ENCODE results near the gene LILRB1. TPM values are rescaled to one million over a fixed set of nuclear protein-coding genes. Genes with fewer than 3 reads are reported as not detected.

The LILRB1 gene
- polyA plus RNA-seq, 1 experiment: not detected

- no peaks in the 10 kb centered on the region for H3K27me3 ChIP-seq (ENCODE audit: control insufficient read depth, insufficient read depth, low read length)
- no peaks in the 10 kb centered on the region for H3K36me3 ChIP-seq (ENCODE audit: control insufficient read depth, insufficient read depth, low read length)
- CTCF ChIA-PET: no interaction called here
- no peak for DNase-seq (ENCODE audit: low read depth)
- POLR2A ChIA-PET: no interaction called here
- no peak within 1 kb of the TSS for H3K4me3 ChIP-seq (ENCODE audit: low read depth, low read length)
- TF ChIP-seq, protein P1, sequence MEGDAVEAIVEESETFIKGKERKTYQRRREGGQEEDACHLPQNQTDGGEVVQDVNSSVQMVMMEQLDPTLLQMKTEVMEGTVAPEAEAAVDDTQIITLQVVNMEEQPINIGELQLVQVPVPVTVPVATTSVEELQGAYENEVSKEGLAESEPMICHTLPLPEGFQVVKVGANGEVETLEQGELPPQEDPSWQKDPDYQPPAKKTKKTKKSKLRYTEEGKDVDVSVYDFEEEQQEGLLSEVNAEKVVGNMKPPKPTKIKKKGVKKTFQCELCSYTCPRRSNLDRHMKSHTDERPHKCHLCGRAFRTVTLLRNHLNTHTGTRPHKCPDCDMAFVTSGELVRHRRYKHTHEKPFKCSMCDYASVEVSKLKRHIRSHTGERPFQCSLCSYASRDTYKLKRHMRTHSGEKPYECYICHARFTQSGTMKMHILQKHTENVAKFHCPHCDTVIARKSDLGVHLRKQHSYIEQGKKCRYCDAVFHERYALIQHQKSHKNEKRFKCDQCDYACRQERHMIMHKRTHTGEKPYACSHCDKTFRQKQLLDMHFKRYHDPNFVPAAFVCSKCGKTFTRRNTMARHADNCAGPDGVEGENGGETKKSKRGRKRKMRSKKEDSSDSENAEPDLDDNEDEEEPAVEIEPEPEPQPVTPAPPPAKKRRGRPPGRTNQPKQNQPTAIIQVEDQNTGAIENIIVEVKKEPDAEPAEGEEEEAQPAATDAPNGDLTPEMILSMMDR (IDR thresholded peaks at IDR 0.05; ENCODE audit: insufficient read depth, low read depth, low read length): no peak
These were observed 32.4 kb downstream of the LILRB1 start, which contains the start of gene LILRB4 for GRCh38 chr19:54662730-54663129. TSS of gene LILRB4 (plus strand) at chr19:54662985. CDS start at chr19:54663034, 49 bp downstream.

DNA sequence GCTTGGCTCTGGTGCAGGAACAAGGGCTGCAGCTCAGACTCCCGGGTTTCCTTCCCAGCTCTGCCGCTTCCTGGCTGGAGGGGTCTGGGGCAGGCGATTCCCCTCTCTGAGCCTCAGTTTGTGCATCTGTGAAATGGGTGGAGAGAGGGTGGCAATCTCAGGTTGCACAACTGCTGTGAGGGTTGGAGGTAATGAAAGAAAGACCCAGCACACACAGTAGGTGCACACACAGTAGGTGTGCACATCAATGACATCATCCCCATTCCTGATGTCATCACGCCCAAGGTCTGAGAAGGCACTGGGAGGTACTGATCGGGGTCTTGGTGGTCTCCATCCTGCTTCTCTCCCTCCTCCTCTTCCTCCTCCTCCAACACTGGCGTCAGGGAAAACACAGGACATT, 35.2 kb downstream of the LILRB1 start:
- Histone ChIP-seq H3K4me3 (ENCODE audit: low read depth, low read length) (no peak overlapping the region), H3K36me3 (ENCODE audit: control insufficient read depth, insufficient read depth, low read length) (no peaks in the 10 kb centered on the region), H3K27me3 (ENCODE audit: control insufficient read depth, insufficient read depth, low read length) (no peaks in the 10 kb centered on the region)
- TF ChIP-seq, protein P1 (IDR thresholded peaks at IDR 0.05; ENCODE audit: insufficient read depth, low read depth, low read length): no peak
- CTCF ChIA-PET: no interaction called here
- POLR2A ChIA-PET: no interaction called here
- DNase-seq (ENCODE audit: low read depth): no peak

DNA sequence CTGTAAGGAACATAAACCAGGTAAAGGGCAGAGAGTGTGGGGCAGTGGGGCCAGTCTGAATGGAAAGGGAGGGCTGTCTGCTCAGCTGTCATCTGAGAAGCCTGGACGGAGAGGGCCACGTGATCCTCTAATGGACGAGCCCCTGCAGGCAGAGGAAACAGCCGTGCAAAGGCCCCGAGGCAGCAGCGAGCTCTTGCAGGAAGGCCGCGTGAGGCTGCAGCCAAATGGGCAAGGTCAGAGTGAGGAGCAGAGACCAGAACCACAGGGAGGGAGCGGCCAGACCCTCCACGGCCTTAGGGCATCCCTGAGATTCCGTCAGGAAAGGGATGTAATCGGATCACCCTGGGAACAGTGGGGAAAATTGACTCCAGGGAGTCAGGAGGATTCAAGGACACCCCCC, 36.9 kb downstream of the LILRB1 start:
- ChIA-PET POLR2A (no interaction called here), CTCF (no interaction called here)
- no peaks in the 10 kb centered on the region for H3K36me3 ChIP-seq (ENCODE audit: control insufficient read depth, insufficient read depth, low read length)
- DNase-seq (ENCODE audit: low read depth): no peak
- no peaks in the 10 kb centered on the region for H3K27me3 ChIP-seq (ENCODE audit: control insufficient read depth, insufficient read depth, low read length)
- H3K4me3 ChIP-seq (ENCODE audit: low read depth, low read length): no peak overlapping the region
- TF ChIP-seq, protein P1 (IDR thresholded peaks at IDR 0.05; ENCODE audit: insufficient read depth, low read depth, low read length): no peak

GRCh38 chr19:54668353-54668752, 38.1 kb downstream of the LILRB1 start:
- POLR2A ChIA-PET: no interaction called here
- no peaks in the 10 kb centered on the region for H3K27me3 ChIP-seq (ENCODE audit: control insufficient read depth, insufficient read depth, low read length)
- H3K36me3 ChIP-seq (ENCODE audit: control insufficient read depth, insufficient read depth, low read length): no peaks in the 10 kb centered on the region
- no peak overlapping the region for H3K4me3 ChIP-seq (ENCODE audit: low read depth, low read length)
- DNase-seq (ENCODE audit: low read depth): no peak
- CTCF ChIA-PET: no interaction called here
- TF ChIP-seq, protein P1 (IDR thresholded peaks at IDR 0.05; ENCODE audit: insufficient read depth, low read depth, low read length): no peak

DNA sequence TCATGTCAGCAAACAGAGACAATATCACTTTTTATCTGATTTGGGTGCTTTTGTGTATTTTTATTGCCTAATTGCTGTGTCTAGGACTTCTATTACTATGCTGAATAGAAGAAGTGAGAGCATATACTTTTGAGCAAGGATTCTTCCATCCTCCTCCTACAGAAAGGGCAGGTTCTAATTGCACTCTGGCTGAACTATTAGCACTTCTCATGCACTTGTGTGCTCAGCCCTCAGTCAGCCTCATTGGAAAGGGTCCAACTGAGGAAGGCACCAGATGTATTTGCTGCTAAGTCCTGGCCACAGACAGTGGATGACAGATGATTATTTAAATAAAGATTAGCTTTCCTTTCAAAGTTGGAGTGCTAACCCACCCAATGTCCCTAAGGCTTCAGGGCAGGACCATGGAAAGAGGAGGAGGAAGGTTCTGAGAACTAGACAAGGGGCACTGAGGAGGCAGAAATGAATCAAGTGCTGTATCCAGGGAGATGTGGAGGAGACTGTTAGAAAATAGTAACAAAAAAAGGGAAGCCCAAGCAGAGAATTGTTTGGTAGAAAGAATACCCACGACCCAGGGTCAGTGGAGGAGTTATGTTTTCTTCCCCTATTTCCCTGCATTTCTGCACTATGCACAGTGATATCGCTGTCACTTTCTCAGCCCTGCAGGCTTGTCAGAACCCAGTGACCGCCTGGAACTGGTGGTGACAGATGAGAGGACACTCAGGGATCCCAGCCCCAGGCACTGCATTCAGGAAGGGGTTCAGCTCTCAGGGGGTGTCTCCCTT, 40.5 kb downstream of the LILRB1 start:
- no peaks in the 10 kb centered on the region for H3K36me3 ChIP-seq (ENCODE audit: control insufficient read depth, insufficient read depth, low read length)
- TF ChIP-seq, protein P1 (IDR thresholded peaks at IDR 0.05; ENCODE audit: insufficient read depth, low read depth, low read length): no peak
- no peak for DNase-seq (ENCODE audit: low read depth)
- POLR2A ChIA-PET: no interaction called here
- CTCF ChIA-PET: no interaction called here
- H3K4me3 ChIP-seq (ENCODE audit: low read depth, low read length): no peak overlapping the region
- no peaks in the 10 kb centered on the region for H3K27me3 ChIP-seq (ENCODE audit: control insufficient read depth, insufficient read depth, low read length)
